GM12878 (cell line): ENCODE data around the gene AFF1. TPM values are rescaled to one million over a fixed set of nuclear protein-coding genes. Genes with fewer than 3 reads are reported as not detected.
A peak's percentile ranks its signal among the peaks of the same experiment; 100 is the strongest.

ENCODE experiments used
- EP300 ChIP-seq, 2 experiments: fragments of 150-350 bp in 1 of 2; IDR thresholded peaks; 2 replicates each; pipeline ENCODE4 v1.6.1; 2011 to 2012; ENCODE audit warnings: low read depth in 2 of 2, low read length in 2 of 2, borderline replicate concordance in 1 of 2, improper control_type of control experiment in 1 of 2, inconsistent platforms in 1 of 2; ENCODE audit not compliant: control insufficient read depth in 1 of 2
- GATAD2B ChIP-seq: fragments of 450-650 bp; conservative IDR thresholded peaks from 2 replicates; pipeline ENCODE4 v1.6.1; 2017; ENCODE audit warnings: low read depth, mild to moderate bottlenecking, moderate library complexity
- MTA3 ChIP-seq: IDR thresholded peaks from 2 replicates; pipeline ENCODE4 v1.6.1; 2012; ENCODE audit warnings: low read length, inconsistent platforms, borderline replicate concordance
- PAX5 ChIP-seq: IDR thresholded peaks from 2 replicates; pipeline ENCODE4 v1.6.1; 2011; ENCODE audit warnings: low read depth, low read length, borderline replicate concordance
- PAX8 ChIP-seq: fragments of 450-650 bp; IDR thresholded peaks from 2 replicates; pipeline ENCODE4 v1.6.1; 2017; ENCODE audit warnings: mild to moderate bottlenecking, moderate library complexity
- POU2F2 ChIP-seq: IDR thresholded peaks from 3 replicates; pipeline ENCODE4 v1.6.1; 2011; ENCODE audit warnings: low read depth, mild to moderate bottlenecking, low read length, borderline replicate concordance
- SMAD5 ChIP-seq: IDR thresholded peaks from 2 replicates; pipeline ENCODE4 v1.6.1; 2016; ENCODE audit warnings: antibody characterized with exemption, low read depth
- SREBF2 ChIP-seq: IDR thresholded peaks from 2 replicates; pipeline ENCODE4 v1.6.1; 2012; ENCODE audit warnings: mild to moderate bottlenecking, low read length
- TCF12 ChIP-seq: IDR thresholded peaks from 2 replicates; pipeline ENCODE4 v1.6.1; 2011; ENCODE audit warnings: low read depth, mild to moderate bottlenecking, low read length
- ZBED1 ChIP-seq: IDR thresholded peaks from 2 replicates; pipeline ENCODE4 v1.6.1; 2016; ENCODE audit warnings: borderline replicate concordance
- polyA plus RNA-seq, 11 experiments: library from polyadenylated mRNA; depleted of rRNA in 4 of 11; unstranded in 6 of 11; stranded (reverse) in 5 of 11; fragments of >200 nt; fragmentation: Nextera tagmentation in 4 of 11; fragmentation: Illumina TruSeq in 1 of 11; extraction: Ambion mirVana in 4 of 11; extraction: Trizol in 1 of 11; gene quantifications; 1 replicate in 1 of 11; 2 replicates in 10 of 11; pipeline versions ENCODE4 v1.2.1 to v1.2.3, GENCODE V29; 2011 to 2016; ENCODE audit warnings: inconsistent platforms in 2 of 11, missing spikeins in 2 of 11, low read depth in 1 of 11
- total RNA-seq, 4 experiments: library from RNA; depleted of rRNA in 3 of 4; stranded (reverse); fragments of >200 nt in 3 of 4; fragmentation: Illumina TruSeq in 1 of 4; extraction: Trizol in 1 of 4; gene quantifications; 2 replicates each; pipeline versions ENCODE4 v1.2.1 to v1.2.3, GENCODE V29; 2013 to 2021
- TF ChIP-seq, protein P1 (sequence below): fragments of 450-650 bp; IDR thresholded peaks from 2 replicates; pipeline ENCODE4 v1.6.1; 2018; ENCODE audit warnings: borderline replicate concordance, mild to moderate bottlenecking; ENCODE audit not compliant: partially characterized antibody
- TF ChIP-seq, protein P2 (sequence below): fragments of 450-650 bp; IDR thresholded peaks from 2 replicates; pipeline ENCODE4 v1.6.1; 2016; ENCODE audit warnings: mild to moderate bottlenecking, moderate library complexity, borderline replicate concordance
- TF ChIP-seq, protein P3 (sequence below): fragments of 450-650 bp; IDR thresholded peaks from 2 replicates; pipeline ENCODE4 v1.6.1; 2017; ENCODE audit warnings: mild to moderate bottlenecking, moderate library complexity
- TF ChIP-seq, protein P4 (sequence below): fragments of 450-650 bp; formaldehyde crosslinking; IDR thresholded peaks from 2 replicates; pipeline ENCODE4 v1.4.0; 2022; ENCODE audit warnings: mild to moderate bottlenecking, moderate library complexity
- TF ChIP-seq, protein P5 (sequence below): IDR thresholded peaks from 2 replicates; pipeline ENCODE4 v1.6.1; 2012; ENCODE audit warnings: low read depth, low read length, improper control_type of control experiment

AFF1 gene
- total and polyA plus RNA-seq, 10 of the 15 experiments (the other 5 are each of a cell fraction or from before 2014, with no cell fraction given) = 3.5 to 56.1 (median 21.5) TPM

DNA sequence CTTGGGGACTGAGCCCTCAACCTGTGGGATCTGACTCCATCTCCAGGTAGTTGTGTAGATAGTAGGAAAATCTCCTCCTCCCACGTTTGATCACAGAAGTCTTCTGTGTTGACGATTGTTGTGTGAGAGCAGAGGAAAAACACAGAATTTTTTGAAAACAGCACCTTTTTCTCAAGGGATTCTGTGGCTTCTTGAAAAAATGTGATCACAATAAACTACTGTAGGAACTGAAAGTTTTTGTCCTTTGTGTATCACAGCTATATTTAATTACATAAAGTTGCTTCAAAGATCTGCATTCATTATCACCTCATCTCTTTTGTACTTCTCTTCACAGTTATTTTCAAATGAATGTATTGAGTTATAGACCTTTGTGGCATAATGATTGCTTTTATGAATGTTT lies 85.1 kb downstream of the AFF1 start (continued):
- TF ChIP-seq, protein P1, sequence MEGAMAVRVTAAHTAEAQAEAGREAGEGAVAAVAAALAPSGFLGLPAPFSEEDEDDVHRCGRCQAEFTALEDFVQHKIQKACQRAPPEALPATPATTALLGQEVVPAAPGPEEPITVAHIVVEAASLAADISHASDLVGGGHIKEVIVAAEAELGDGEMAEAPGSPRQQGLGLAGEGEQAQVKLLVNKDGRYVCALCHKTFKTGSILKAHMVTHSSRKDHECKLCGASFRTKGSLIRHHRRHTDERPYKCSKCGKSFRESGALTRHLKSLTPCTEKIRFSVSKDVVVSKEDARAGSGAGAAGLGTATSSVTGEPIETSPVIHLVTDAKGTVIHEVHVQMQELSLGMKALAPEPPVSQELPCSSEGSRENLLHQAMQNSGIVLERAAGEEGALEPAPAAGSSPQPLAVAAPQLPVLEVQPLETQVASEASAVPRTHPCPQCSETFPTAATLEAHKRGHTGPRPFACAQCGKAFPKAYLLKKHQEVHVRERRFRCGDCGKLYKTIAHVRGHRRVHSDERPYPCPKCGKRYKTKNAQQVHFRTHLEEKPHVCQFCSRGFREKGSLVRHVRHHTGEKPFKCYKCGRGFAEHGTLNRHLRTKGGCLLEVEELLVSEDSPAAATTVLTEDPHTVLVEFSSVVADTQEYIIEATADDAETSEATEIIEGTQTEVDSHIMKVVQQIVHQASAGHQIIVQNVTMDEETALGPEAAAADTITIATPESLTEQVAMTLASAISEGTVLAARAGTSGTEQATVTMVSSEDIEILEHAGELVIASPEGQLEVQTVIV = no peak
- TF ChIP-seq ZBED1 (no peak), TCF12 (no peak), MTA3 (0 out of 2 replicates have a peak, but pooled peaks have one; percentile 31), POU2F2 (no peak), PAX8 (no peak), SMAD5 (no peak), SREBF2 (no peak), GATAD2B (peak; percentile 44; the same call in 1 of the 2 replicates), PAX5 (no peak), EP300 (IDR thresholded peaks at IDR 0.05; ENCODE audit: borderline replicate concordance in 1 of 2, control insufficient read depth in 1 of 2, low read depth in 2 of 2, low read length in 2 of 2) (peak; percentile 48 to 50; a peak in 2 of 4 replicates)
- TF ChIP-seq, protein P2, sequence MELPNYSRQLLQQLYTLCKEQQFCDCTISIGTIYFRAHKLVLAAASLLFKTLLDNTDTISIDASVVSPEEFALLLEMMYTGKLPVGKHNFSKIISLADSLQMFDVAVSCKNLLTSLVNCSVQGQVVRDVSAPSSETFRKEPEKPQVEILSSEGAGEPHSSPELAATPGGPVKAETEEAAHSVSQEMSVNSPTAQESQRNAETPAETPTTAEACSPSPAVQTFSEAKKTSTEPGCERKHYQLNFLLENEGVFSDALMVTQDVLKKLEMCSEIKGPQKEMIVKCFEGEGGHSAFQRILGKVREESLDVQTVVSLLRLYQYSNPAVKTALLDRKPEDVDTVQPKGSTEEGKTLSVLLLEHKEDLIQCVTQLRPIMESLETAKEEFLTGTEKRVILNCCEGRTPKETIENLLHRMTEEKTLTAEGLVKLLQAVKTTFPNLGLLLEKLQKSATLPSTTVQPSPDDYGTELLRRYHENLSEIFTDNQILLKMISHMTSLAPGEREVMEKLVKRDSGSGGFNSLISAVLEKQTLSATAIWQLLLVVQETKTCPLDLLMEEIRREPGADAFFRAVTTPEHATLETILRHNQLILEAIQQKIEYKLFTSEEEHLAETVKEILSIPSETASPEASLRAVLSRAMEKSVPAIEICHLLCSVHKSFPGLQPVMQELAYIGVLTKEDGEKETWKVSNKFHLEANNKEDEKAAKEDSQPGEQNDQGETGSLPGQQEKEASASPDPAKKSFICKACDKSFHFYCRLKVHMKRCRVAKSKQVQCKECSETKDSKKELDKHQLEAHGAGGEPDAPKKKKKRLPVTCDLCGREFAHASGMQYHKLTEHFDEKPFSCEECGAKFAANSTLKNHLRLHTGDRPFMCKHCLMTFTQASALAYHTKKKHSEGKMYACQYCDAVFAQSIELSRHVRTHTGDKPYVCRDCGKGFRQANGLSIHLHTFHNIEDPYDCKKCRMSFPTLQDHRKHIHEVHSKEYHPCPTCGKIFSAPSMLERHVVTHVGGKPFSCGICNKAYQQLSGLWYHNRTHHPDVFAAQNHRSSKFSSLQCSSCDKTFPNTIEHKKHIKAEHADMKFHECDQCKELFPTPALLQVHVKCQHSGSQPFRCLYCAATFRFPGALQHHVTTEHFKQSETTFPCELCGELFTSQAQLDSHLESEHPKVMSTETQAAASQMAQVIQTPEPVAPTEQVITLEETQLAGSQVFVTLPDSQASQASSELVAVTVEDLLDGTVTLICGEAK = peak; percentile 83; the same call in 1 of the 2 replicates
- TF ChIP-seq, protein P3, sequence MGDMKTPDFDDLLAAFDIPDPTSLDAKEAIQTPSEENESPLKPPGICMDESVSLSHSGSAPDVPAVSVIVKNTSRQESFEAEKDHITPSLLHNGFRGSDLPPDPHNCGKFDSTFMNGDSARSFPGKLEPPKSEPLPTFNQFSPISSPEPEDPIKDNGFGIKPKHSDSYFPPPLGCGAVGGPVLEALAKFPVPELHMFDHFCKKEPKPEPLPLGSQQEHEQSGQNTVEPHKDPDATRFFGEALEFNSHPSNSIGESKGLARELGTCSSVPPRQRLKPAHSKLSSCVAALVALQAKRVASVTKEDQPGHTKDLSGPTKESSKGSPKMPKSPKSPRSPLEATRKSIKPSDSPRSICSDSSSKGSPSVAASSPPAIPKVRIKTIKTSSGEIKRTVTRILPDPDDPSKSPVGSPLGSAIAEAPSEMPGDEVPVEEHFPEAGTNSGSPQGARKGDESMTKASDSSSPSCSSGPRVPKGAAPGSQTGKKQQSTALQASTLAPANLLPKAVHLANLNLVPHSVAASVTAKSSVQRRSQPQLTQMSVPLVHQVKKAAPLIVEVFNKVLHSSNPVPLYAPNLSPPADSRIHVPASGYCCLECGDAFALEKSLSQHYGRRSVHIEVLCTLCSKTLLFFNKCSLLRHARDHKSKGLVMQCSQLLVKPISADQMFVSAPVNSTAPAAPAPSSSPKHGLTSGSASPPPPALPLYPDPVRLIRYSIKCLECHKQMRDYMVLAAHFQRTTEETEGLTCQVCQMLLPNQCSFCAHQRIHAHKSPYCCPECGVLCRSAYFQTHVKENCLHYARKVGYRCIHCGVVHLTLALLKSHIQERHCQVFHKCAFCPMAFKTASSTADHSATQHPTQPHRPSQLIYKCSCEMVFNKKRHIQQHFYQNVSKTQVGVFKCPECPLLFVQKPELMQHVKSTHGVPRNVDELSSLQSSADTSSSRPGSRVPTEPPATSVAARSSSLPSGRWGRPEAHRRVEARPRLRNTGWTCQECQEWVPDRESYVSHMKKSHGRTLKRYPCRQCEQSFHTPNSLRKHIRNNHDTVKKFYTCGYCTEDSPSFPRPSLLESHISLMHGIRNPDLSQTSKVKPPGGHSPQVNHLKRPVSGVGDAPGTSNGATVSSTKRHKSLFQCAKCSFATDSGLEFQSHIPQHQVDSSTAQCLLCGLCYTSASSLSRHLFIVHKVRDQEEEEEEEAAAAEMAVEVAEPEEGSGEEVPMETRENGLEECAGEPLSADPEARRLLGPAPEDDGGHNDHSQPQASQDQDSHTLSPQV = no peak
- TF ChIP-seq, protein P4, sequence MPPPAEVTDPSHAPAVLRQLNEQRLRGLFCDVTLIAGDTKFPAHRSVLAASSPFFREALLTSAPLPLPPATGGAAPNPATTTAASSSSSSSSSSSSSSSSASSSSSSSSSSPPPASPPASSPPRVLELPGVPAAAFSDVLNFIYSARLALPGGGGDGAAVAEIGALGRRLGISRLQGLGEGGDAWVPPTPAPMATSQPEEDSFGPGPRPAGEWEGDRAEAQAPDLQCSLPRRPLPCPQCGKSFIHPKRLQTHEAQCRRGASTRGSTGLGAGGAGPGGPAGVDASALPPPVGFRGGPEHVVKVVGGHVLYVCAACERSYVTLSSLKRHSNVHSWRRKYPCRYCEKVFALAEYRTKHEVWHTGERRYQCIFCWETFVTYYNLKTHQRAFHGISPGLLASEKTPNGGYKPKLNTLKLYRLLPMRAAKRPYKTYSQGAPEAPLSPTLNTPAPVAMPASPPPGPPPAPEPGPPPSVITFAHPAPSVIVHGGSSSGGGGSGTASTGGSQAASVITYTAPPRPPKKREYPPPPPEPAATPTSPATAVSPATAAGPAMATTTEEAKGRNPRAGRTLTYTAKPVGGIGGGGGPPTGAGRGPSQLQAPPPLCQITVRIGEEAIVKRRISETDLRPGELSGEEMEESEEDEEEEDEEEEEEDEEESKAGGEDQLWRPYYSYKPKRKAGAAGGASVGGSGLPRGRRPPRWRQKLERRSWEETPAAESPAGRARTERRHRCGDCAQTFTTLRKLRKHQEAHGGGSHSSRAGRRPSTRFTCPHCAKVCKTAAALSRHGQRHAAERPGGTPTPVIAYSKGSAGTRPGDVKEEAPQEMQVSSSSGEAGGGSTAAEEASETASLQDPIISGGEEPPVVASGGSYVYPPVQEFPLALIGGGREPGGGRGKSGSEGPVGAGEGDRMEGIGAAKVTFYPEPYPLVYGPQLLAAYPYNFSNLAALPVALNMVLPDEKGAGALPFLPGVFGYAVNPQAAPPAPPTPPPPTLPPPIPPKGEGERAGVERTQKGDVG (CRISPR knock-in tag) = no peak
- TF ChIP-seq, protein P5, sequence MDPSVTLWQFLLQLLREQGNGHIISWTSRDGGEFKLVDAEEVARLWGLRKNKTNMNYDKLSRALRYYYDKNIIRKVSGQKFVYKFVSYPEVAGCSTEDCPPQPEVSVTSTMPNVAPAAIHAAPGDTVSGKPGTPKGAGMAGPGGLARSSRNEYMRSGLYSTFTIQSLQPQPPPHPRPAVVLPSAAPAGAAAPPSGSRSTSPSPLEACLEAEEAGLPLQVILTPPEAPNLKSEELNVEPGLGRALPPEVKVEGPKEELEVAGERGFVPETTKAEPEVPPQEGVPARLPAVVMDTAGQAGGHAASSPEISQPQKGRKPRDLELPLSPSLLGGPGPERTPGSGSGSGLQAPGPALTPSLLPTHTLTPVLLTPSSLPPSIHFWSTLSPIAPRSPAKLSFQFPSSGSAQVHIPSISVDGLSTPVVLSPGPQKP = no peak
